Islet precursor cell (in vitro differentiated cells): ENCODE data around the gene TANGO2.

Experiments
- DNase-seq: peaks from one replicate; pipeline ENCODE4 v3.0.0-alpha.2; 2018

TANGO2 gene

DNA sequence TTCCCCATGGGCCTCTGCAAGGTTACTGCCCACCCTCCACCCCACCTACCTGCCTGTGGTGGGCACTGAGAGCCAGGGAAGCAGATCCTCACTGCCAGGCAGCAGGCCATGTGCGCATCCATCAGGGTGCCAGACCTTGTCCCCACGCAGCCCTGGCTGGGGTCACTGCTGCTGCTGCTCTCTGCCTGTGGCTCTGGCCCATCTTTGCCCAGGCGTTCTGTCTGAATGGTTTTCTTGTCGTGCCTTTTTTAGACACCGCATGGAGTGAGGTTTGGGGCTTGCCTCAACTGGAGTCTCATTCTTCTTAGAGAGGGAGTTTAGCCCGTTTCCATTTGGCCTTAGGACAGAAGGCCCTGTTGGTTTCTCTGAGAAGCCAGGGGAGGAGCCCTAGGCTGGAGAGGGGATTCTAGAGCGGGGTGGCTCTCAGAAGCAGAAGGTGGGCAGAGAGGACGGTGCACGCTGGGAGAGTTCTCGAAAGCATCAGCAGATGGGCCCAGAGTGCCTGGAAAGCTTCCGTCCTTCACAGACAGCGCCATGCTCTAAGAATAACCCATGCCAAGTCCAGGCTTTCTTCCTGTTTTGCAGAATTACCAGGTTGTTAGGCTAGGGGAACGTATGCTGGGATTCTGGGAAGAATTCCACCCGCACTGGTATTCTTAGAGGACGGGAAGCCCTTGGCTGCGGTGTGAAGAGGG lies 8.1 kb downstream of the TANGO2 start:
- DNase-seq, result no peak

GRCh38 chr22:20029550-20030225 lies 8.8 kb downstream of the TANGO2 start:
- no peak for DNase-seq

DNA sequence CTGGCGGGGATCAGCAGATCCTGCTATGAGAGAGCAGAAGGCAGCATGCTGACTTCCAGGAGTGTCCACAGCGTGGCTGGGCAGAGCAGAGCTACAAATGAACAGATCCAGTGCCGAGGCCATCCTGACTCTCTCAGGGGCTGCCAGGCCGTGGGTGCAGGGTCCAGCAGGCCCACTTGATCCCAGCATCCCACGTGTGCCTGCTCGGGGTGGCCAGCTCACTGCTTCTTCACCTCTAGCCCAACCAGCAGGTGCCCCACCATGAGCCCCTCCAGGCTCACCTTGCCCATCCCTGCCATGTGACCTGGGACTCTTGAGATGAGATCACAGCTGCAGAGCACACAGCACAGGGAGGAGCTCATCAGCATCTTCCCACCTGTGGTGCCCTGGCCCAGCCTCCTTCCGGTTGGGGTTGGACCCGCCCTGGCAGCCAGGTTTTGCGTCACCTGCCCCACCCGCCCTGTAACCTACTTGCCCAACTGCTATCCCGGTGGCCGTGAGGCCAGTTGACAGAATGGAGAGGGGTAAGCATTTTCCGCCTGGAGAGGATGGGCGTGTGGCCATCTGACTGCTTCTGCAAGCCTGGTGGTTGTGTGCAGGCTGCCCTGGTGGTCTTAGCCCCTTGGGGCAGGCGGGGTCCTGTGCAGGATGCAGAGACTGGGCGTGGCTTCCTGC lies 11.0 kb downstream of the TANGO2 start:
- no peak for DNase-seq

DNA sequence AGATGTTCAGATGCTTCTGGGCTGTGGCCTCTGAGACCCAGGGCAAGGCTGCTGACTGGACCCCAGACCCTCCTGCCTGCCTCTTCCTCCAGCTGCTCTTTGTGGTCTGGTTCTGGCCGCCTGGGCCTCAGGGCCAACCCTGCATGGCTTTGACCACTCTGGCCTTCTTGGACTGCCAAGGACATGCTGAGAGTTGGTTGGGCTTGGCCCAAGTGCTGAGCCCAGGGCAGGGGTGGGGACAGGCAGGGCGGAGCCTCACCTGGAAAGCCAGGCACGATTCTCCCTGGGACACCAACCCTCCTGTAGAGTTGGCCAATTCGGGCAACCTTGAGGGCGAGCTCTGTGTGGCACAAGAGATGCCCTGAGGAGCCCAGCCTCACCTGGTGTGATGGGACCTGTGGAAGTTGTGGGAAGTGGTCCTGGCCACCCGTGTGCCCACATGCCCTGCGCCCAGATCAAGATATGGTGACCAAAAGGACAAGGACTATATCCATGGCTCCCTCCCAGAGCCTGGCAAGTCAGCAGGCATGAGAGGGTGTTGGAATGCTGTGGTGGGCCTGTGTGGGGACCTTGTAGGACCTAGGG lies 11.6 kb downstream of the TANGO2 start:
- no peak for DNase-seq

DNA sequence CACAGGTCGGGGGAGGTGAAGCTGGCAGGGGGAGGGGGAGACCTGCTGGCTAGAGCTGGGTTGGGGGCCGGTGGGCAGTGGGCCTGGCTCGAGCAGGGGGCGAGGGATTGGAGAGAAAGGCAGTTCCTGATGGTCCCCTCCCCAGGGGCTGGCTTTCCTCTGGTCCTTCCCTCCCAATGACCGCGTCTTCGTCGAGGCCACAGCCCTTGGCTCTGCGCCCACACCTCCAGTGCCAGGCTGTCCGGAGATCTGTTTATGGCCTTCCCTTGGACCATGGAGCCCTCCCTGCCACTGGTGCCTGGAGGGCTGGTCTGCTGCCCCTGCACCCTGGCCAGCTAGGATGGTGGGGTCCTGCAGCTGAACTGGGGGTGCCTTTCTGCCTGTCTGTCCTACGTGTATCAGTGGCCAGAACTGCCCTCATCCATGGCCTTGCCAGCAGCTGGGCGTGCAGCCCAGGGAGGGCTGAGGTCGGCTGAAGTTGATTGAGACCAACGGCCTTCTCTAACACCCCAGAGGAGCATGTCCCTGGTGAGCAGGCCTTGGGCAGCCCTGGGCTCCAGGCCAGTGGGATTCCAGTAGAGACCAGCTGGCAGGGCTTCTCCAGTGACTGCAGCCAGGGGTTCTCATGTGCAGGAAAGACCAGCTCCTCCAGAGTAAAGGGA lies 12.3 kb downstream of the TANGO2 start:
- DNase-seq, result no peak

DNA sequence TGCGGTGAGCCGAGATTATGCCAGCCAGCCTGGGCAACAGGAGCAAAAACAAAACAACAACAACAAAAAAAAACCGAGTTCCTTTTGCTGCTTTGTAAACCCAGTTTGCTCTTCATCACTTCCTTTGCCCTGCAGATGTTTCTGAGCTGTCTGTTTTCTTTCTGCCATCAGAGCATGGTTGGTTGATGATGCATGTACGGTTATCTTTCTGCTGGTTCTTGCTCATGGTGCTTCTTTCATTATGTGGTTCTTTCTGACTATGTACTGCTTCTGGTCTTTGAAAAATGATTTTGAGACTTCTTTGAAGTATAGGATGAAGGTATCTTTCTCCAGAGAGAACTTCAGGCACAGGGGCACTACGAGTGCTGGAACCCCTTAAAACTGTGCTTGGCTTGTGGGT lies 13.2 kb downstream of the TANGO2 start:
- no peak for DNase-seq

DNA sequence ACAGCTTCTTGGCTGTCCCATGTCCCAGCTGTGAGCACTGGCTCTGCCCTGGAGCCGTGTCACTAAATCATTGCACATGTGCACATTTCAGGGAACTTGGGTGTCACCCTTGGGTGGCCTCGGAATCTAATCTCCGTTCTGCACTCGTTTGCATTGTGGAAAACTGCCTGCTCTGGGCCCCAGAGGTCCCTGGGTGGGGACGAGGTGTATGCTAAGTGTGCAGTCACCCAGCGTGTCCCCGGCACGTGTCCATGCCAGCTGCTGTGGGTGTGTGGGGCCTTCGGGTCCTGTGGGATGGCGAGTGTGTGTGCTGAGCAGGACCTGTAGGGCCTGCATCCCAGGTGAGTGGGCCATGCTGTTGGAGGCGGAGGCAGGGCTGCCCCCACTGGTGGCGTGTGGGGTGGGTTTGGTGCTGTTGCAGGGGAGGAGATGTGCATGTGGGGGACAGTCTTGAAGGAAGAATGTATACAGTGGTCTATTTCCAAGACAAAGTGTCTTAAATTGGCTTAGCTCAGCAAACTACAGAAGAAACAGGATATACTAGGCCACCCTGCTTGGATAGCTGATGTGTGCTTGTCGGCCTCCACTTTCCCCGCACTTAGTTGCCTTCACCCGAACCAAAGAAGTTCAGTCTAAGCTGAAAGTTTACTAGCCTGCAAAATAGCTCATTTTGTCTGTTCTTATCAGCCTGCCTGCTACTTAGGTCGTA lies 14.6 kb downstream of the TANGO2 start:
- DNase-seq, result no peak

- no peak for DNase-seq
Observed at GRCh38 chr22:20036084-20036482, 15.2 kb downstream of the TANGO2 start.

DNA sequence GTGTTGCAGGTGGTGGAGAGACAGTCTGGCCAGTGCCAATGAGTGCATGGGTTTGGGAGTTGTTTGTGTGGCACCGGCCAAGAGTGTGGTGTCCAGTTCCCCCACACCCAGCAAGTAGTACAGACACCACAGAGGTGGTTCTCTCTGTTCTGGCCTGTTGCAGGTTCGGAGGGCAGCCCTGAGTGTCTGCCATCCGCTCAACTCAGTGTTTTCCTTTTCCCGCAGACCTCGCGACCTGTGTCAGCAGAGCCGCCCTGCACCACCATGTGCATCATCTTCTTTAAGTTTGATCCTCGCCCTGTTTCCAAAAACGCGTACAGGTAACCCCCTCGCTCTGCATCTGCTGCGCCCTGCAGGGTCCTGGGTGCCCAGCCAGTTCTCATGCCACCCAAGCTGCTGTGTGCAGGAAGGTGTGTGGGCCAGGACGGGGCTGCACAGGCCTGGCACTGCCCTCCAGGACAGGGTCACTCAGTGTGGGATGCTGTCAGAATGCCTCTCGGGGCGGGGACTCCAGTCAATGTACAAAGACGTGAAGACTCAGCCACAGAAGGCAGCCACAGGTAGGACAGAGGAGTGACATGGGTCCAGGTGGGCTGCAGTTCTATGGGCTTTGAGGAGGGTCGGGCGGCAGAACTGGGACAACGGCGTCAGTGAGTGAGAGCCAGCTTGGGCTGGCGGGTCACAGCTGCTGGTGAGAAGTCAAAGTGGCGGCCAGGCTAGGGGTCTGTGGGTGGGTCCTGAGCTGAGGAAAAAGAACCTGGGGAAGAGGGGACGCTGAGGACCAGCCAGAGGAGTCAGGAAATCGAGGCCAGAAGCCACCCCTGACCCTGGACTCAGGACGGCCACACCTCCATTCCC lies 15.9 kb downstream of the TANGO2 start:
- no peak for DNase-seq

- DNase-seq, result no peak
Observed at GRCh38 chr22:20037419-20037818, 16.5 kb downstream of the TANGO2 start.

- no peak for DNase-seq
Observed at GRCh38 chr22:20038574-20038973, 17.7 kb downstream of the TANGO2 start.

GRCh38 chr22:20039683-20040325 lies 18.9 kb downstream of the TANGO2 start:
- no peak for DNase-seq

- no peak for DNase-seq
Observed at GRCh38 chr22:20040327-20041200, 19.7 kb downstream of the TANGO2 start.

DNA sequence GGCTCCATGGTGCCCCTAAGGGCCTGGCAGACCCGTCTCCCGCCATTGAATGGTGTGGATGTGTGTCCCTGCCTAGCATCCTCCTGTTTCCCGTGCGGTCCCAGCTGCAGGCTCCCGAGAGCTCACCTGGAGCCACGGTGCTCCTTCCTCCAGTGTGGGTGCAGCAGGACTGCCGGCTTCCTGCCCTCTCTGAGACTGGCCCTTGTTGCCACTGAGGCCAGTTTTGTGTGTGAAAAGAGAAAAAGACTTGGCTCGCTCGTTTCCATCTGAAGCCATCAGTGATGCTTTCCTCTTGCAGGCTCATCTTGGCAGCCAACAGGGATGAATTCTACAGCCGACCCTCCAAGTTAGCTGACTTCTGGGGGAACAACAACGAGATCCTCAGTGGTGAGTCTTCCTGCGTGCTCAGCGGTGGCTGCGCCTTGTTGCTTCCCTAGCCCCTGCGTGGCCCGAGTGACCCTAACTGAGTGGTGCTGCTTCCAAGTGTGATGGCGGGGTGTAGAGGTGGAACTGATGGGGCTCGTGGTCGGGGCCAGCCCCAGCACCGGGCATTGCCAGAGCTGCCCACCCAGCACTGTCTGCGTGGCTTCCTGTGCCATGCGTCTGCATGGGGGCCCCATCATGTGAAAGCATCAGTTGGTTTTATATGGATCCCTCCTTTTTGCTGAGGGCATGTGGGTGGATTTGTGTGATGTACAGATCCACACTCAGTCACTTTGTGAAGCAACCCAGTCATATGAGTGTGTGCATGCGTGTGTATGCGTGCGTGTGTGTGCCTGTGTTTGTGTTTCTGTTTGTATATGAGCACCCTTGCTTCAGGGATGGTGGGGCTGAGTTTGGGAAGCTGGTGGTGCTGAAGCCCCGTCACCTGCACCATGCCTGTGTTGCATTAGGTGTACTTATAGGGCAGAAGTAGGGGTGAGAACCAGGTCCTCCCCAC lies 22.4 kb downstream of the TANGO2 start:
- DNase-seq, result no peak

- DNase-seq, result no peak
Observed at GRCh38 chr22:20043997-20044342, 23.1 kb downstream of the TANGO2 start.

DNA sequence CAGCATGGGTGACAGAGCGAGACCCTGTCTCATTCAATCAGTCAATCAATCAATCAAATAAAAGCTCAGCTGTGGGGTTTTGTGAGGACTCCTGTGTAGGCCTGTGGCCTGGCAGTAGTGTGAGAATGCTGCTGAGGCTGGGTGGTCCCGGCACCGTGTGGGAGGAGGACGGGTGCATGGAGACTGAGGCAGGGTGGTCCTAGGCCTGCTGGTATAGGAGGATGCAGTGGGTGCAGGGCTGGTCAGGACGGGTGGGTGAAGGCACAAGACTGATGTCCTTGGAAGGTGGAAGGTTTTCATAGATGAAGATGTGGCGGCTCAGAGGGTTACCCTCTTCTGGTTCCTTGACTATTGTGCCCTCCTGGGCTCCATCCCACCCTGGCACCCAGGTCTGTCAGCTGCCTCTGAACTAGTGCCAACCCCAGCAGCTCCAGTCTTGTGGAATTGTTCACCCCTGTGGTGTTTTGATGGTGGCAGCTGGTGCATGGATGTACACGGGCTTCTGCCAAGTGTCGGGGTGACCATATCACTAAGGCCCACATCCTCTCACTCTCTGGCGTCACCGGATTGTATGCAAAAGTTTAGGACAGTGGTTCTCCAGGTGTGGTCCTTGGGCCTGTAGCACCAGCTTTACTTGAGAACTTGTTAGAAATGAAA lies 23.7 kb downstream of the TANGO2 start:
- DNase-seq, result no peak

DNA sequence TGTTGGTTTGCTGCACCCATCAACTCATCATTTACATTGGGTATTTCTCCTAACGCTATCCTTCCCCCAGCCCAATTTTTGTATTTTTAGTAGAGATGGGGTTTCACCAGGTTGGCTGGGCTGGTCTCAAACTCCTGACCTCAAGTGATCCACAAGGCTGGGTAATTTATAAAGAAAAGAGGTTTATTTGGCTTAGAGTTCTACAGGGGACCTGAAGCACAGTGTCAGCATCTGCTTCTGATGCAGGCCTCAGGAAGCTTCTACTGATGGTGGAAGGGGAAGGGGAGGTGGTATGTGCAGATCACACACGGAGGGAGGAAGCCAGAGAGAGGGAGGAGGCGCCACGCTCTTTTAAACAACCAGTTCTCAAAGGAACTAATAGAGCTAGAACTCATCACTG lies 25.8 kb downstream of the TANGO2 start:
- DNase-seq, result no peak

GRCh38 chr22:20051927-20052308 lies 31.0 kb downstream of the TANGO2 start:
- DNase-seq, result no peak
